OCI-LY1 (cell line): Measurements from ENCODE around the gene EPX.

Experiments used
- H2AFZ ChIP-seq: fragments of 200-600 bp; sonication (generic), shearing (Covaris generic); 2 replicates; pipeline ENCODE4 v1.6.0; 2014; ENCODE audit warnings: antibody characterized with exemption, mild to moderate bottlenecking, low read length
- H3F3A ChIP-seq: fragments of 200-600 bp; sonication (generic), shearing (Covaris generic); 2 replicates; pipeline ENCODE4 v1.6.0; 2014; ENCODE audit warnings: mild to moderate bottlenecking, antibody characterized with exemption, low read length, moderate library complexity; ENCODE audit not compliant: insufficient read depth
- H3K27ac ChIP-seq: fragments of 200-600 bp; sonication (generic); 2 replicates; pipeline ENCODE4 v1.5.1; 2014; ENCODE audit warnings: low read length, mixed run types, mild to moderate bottlenecking, low read depth; ENCODE audit not compliant: poor library complexity, severe bottlenecking
- H3K27me3 ChIP-seq: fragments of 200-600 bp; sonication (generic); 2 replicates; pipeline ENCODE4 v1.6.0; 2014; ENCODE audit warnings: antibody characterized with exemption, mild to moderate bottlenecking, low read length, moderate library complexity; ENCODE audit not compliant: insufficient read depth
- H3K36me3 ChIP-seq: fragments of 200-600 bp; sonication (generic); 2 replicates; pipeline ENCODE4 v1.6.1; 2014; ENCODE audit warnings: mild to moderate bottlenecking, antibody characterized with exemption, low read length, moderate library complexity, mixed read lengths; ENCODE audit not compliant: insufficient read depth
- H3K4me1 ChIP-seq: fragments of 200-600 bp; sonication (generic); 2 replicates; pipeline ENCODE4 v1.5.1; 2014; ENCODE audit warnings: mild to moderate bottlenecking, low read length, moderate library complexity; ENCODE audit not compliant: insufficient read depth, severe bottlenecking
- H3K4me2 ChIP-seq: fragments of 200-600 bp; sonication (generic), shearing (Covaris generic); 2 replicates; pipeline ENCODE4 v1.6.1; 2014; ENCODE audit warnings: low read length
- H3K4me3 ChIP-seq: fragments of 200-600 bp; sonication (generic); 2 replicates; pipeline ENCODE4 v1.5.1; 2014; ENCODE audit warnings: low read length, low read depth, mild to moderate bottlenecking, mixed read lengths; ENCODE audit not compliant: poor library complexity, severe bottlenecking
- H3K79me2 ChIP-seq: fragments of 200-600 bp; shearing (Covaris generic); 2 replicates; pipeline ENCODE4 v1.6.1; 2016; ENCODE audit warnings: mixed run types, low read length, mixed read lengths; ENCODE audit not compliant: insufficient read depth
- H3K9ac ChIP-seq: fragments of 200-600 bp; sonication (generic), shearing (Covaris generic); 2 replicates; pipeline ENCODE4 v1.6.1; 2014; ENCODE audit warnings: mild to moderate bottlenecking, low read length, mixed read lengths
- H3K9me2 ChIP-seq: fragments of 200-600 bp; sonication (generic), shearing (Covaris generic); 2 replicates; pipeline ENCODE4 v1.6.1; 2014; ENCODE audit warnings: low read depth, mild to moderate bottlenecking, low read length, mixed read lengths
- H3K9me3 ChIP-seq: fragments of 200-600 bp; shearing (Covaris generic); 2 replicates; pipeline ENCODE4 v1.6.1; 2014; ENCODE audit warnings: low read length, mixed read lengths
- H4K20me1 ChIP-seq: fragments of 200-600 bp; sonication (generic), shearing (Covaris generic); 2 replicates; pipeline ENCODE4 v1.6.0; 2016; ENCODE audit warnings: mild to moderate bottlenecking, low read length; ENCODE audit not compliant: insufficient read depth
- EZH2 ChIP-seq: fragments of 200-600 bp; sonication (generic), shearing (Covaris generic); IDR thresholded peaks from 2 replicates; pipeline ENCODE4 v1.8.0; 2017; ENCODE audit warnings: borderline replicate concordance, mixed run types, mild to moderate bottlenecking, antibody characterized with exemption, low read length, moderate library complexity, mixed read lengths
- TF ChIP-seq, protein P1 (sequence below): fragments of 200-600 bp; sonication (generic), shearing (Covaris generic); IDR thresholded peaks from 2 replicates; pipeline ENCODE4 v1.5.1; 2017; ENCODE audit warnings: mild to moderate bottlenecking, antibody characterized with exemption, low read length, moderate library complexity, mixed read lengths

EPX gene

DNA sequence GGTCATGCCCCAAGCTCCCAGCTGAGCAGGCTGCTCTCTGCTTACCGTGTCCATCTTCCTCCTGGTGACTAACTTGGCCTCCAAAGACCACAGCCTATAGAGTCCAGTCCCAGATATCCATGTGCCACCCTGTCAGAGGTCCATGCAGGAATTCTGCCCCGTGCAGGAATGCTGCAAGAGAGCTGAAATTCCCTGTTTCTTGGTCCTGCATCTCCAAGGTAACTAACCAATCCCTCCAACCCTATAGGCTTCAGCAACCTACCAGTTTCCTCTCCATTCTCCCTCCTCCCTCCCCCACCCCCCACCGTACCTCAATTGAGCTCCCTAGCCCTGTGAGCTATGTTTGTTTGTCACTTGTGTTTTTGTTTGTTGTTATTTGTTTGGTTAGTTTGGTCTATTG, 36.2 kb downstream of the EPX start:
- Histone ChIP-seq H3K9ac (no peak overlapping the region), H3K4me1 (peaks cover 9% of the 10 kb centered on the region), H3K27me3 (0 out of 2 replicates have a peak, but pooled peaks cover 6% of the 10 kb centered on the region), H3K9me2 (no peaks in the 10 kb centered on the region), H3K4me3 (no peak overlapping the region), H2AFZ (no peak overlapping the region), H3K79me2 (no peaks in the 10 kb centered on the region), H3K9me3 (no peaks in the 10 kb centered on the region), H3K4me2 (no peak overlapping the region), H4K20me1 (no peaks in the 10 kb centered on the region), H3F3A (no peaks in the 10 kb centered on the region), H3K36me3 (no peaks in the 10 kb centered on the region; the same call in 1 of the 2 replicates), H3K27ac (no peak overlapping the region)
- TF ChIP-seq EZH2, result no peak
- TF ChIP-seq, protein P1, sequence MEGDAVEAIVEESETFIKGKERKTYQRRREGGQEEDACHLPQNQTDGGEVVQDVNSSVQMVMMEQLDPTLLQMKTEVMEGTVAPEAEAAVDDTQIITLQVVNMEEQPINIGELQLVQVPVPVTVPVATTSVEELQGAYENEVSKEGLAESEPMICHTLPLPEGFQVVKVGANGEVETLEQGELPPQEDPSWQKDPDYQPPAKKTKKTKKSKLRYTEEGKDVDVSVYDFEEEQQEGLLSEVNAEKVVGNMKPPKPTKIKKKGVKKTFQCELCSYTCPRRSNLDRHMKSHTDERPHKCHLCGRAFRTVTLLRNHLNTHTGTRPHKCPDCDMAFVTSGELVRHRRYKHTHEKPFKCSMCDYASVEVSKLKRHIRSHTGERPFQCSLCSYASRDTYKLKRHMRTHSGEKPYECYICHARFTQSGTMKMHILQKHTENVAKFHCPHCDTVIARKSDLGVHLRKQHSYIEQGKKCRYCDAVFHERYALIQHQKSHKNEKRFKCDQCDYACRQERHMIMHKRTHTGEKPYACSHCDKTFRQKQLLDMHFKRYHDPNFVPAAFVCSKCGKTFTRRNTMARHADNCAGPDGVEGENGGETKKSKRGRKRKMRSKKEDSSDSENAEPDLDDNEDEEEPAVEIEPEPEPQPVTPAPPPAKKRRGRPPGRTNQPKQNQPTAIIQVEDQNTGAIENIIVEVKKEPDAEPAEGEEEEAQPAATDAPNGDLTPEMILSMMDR, result no peak

DNA sequence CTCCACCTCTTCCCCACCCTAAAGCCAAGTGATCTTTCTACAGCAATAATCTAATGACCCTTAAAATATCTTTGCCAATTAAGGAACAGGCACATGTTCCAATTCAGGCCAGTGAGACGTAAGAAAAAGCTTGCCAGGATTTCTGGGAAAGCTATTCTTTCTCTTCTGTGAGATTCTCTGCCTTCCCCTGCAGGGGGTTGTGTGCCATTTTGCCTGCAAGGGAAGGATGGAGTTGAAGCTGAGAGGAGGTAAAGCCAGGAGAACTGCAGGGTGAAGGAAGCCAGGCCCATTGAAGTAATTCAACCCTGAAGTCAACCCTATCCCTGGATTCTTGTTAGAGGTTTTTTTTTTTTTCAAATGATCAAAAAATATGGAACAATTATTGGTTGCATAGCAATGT, 36.9 kb downstream of the EPX start:
- Histone ChIP-seq H3K9ac (no peak overlapping the region), H3K79me2 (no peaks in the 10 kb centered on the region), H3K27ac (no peak overlapping the region), H3K9me3 (no peaks in the 10 kb centered on the region), H3F3A (no peaks in the 10 kb centered on the region), H3K27me3 (0 out of 2 replicates have a peak, but pooled peaks cover 6% of the 10 kb centered on the region), H3K4me3 (no peak overlapping the region), H3K4me1 (peaks cover 9% of the 10 kb centered on the region), H3K36me3 (no peaks in the 10 kb centered on the region), H3K9me2 (no peaks in the 10 kb centered on the region), H2AFZ (no peak overlapping the region), H4K20me1 (no peaks in the 10 kb centered on the region), H3K4me2 (no peak overlapping the region)
- TF ChIP-seq EZH2, result no peak
- TF ChIP-seq, protein P1, result no peak

DNA sequence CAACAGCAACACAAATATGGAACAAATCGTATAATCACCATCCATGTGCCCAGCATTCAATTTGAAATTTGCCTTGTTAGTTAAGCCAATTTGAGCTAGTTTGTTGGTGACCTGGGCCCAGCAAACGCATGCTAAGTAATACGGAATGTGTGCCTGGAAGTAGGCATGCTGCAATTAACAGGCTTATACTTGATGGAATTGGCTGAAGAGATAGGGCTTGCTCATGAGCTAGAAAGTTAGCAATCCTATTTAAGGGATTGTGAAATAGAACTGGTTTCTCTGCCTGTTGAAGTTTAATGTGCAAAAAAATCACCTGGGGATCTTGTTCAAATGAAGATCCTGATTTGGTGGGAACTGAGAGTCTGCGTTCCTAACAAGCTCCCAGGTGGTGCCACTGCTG, 37.4 kb downstream of the EPX start:
- H3K27me3 ChIP-seq, result 0 out of 2 replicates have a peak, but pooled peaks cover 6% of the 10 kb centered on the region
- no peak overlapping the region for H2AFZ ChIP-seq
- no peak overlapping the region for H3K4me3 ChIP-seq
- H3K9me2 ChIP-seq, result no peaks in the 10 kb centered on the region
- TF ChIP-seq EZH2, result no peak
- TF ChIP-seq, protein P1, result no peak
- no peaks in the 10 kb centered on the region for H3K79me2 ChIP-seq
- no peaks in the 10 kb centered on the region for H4K20me1 ChIP-seq
- H3F3A ChIP-seq, result no peaks in the 10 kb centered on the region
- no peaks in the 10 kb centered on the region for H3K36me3 ChIP-seq
- H3K9ac ChIP-seq, result no peak overlapping the region
- H3K27ac ChIP-seq, result no peak overlapping the region
- H3K4me2 ChIP-seq, result no peak overlapping the region
- peaks cover 9% of the 10 kb centered on the region for H3K4me1 ChIP-seq
- no peaks in the 10 kb centered on the region for H3K9me3 ChIP-seq
